IgD-negative memory B cell (primary cell): ENCODE results near the gene MAGI2. TPM values are rescaled to one million over a fixed set of nuclear protein-coding genes. Genes with fewer than 3 reads are reported as not detected.
"Not testable (repeated sequence)": the region's sequence is repeated elsewhere in the genome, so short reads cannot be mapped to it uniquely, and the experiment has no call there.

Experiments used
- H3K27ac Mint-ChIP-seq, 3 donors: one replicate each; pipeline ENCODE4 v1.8.0; 2020 to 2022; ENCODE audit warnings: mild to moderate bottlenecking in 3 of 3, mixed read lengths in 3 of 3, moderate library complexity in 1 of 3
- H3K27me3 Mint-ChIP-seq: one replicate; pipeline ENCODE4 v1.8.0; 2021; ENCODE audit warnings: mixed read lengths
- H3K36me3 Mint-ChIP-seq: one replicate; pipeline ENCODE4 v1.8.0; 2020; ENCODE audit warnings: mild to moderate bottlenecking, mixed read lengths
- H3K4me1 Mint-ChIP-seq, 3 donors: one replicate each; pipeline ENCODE4 v1.8.0; 2020 to 2022; ENCODE audit warnings: mixed read lengths in 3 of 3, mild to moderate bottlenecking in 1 of 3
- H3K4me3 Mint-ChIP-seq, 4 donors: one replicate each; pipeline ENCODE4 v1.8.0; 2020 to 2022; ENCODE audit warnings: mild to moderate bottlenecking in 4 of 4, mixed read lengths in 4 of 4, moderate library complexity in 3 of 4
- H3K9me3 Mint-ChIP-seq, 3 donors: one replicate each; pipeline ENCODE4 v1.8.0; 2020 to 2021; ENCODE audit warnings: mixed read lengths in 3 of 3, mild to moderate bottlenecking in 1 of 3
- polyA plus RNA-seq: library from polyadenylated mRNA; unstranded; fragments of 300-500 nt; fragmentation: Illumina TruSeq; gene quantifications from one replicate; pipeline ENCODE4 v1.2.3, GENCODE V29; 2021

The MAGI2 gene
- polyA plus RNA-seq, 1 donor from 2014 or later: not detected

DNA sequence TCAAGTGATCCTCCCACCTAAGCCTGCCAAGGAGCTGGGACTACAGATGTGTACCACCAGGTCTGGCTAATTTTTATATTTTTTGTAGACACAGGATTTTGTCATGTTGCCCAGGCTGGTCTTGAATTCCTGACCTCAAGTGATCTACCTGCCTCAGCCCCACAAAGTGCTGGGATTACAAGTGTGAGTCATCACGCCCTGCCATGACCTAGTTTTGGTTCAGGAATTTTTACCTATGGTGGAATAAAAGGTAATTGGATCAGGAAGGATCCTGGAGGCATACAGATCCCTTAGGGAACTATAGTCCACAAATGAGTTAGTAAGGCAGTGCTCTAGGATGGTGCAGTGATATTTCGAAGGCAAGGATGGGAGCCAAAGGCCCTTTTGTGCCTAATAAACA lies 937.0 kb downstream of the MAGI2 start:
- no peak overlapping the region for H3K4me3 Mint-ChIP-seq
- peaks cover 0 to 4% (median 0%) of the 10 kb centered on the region in 3 donors for H3K9me3 Mint-ChIP-seq
- no peak overlapping the region for H3K27ac Mint-ChIP-seq
- H3K36me3 Mint-ChIP-seq: no peaks in the 10 kb centered on the region
- H3K4me1 Mint-ChIP-seq: no peaks in the 10 kb centered on the region
- H3K27me3 Mint-ChIP-seq: no peaks in the 10 kb centered on the region

DNA sequence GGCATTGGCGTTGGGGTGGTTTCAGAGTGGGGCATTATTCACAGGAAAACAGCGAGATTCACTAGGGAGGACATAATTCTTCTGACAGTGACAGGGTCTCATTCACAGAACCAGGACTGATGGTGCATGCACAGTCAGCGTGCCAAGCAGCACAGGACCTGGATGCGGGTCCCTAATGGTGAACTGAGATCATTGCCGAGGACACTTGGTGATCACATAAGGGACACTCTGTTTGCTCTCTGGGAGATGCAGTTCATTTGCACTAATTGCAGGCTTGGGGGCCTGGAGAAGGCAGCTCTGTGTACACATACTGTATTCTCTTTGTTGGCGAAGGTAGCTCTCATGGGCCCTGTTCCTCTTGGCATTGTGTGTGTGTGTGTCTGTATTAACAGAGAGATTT lies 938.8 kb downstream of the MAGI2 start:
- Mint-ChIP-seq H3K4me1 (no peaks in the 10 kb centered on the region), H3K27me3 (no peaks in the 10 kb centered on the region), H3K27ac (no peak overlapping the region), H3K36me3 (no peaks in the 10 kb centered on the region), H3K4me3 (no peak overlapping the region), H3K9me3 (peaks cover 0 to 4% (median 0%) of the 10 kb centered on the region in 3 donors)

- H3K27ac Mint-ChIP-seq: no peak overlapping the region
- H3K4me1 Mint-ChIP-seq: no peaks in the 10 kb centered on the region
- no peaks in the 10 kb centered on the region for H3K36me3 Mint-ChIP-seq
- H3K4me3 Mint-ChIP-seq: no peak overlapping the region
- no peaks in the 10 kb centered on the region for H3K27me3 Mint-ChIP-seq
- H3K9me3 Mint-ChIP-seq: peaks cover 0 to 4% (median 0%) of the 10 kb centered on the region in 3 donors
These were observed 942.8 kb downstream of the MAGI2 start for GRCh38 chr7:78510580-78511188.

DNA sequence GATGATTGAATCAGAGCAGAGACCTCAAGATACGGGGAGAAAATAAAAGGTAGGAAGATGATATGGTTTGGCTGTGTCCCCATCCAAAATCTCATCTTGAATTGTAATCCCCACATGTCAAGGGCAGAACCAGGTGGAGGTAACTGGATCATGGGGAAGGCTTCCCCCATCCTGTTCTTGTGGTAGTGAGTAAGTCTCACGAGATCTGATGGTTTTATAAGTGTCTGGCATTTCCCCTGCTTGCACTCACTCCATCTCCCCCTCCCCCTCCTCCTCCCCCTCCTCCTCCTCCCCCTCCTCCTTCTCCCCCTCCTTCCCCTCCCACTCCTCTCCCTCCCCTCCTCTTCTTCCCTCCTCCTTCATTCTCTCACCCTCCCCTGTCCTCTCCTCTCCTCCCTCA lies 950.2 kb downstream of the MAGI2 start:
- not testable (repeated sequence) for H3K27me3 Mint-ChIP-seq, H3K4me3 Mint-ChIP-seq, H3K9me3 Mint-ChIP-seq, H3K4me1 Mint-ChIP-seq, H3K36me3 Mint-ChIP-seq, H3K27ac Mint-ChIP-seq

DNA sequence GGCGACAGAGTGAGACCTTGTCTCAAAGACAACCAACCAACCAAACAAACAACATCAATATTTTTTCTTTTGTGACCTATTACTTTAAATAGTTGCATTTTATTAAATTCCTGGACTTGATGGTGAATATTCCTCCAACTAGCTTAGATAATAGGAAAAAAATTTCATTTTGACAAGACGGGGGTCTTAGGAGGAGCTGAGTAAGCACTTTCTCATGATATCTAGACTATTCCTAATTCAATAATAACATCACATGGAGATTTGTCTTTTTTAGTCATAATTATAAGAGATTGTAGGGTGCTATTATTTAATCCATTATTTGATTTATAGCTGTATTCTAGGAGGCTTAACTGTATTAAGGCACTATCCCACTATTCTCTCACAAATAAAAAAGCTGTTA lies 952.4 kb downstream of the MAGI2 start:
- H3K27me3 Mint-ChIP-seq: no peaks in the 10 kb centered on the region
- no peaks in the 10 kb centered on the region for H3K36me3 Mint-ChIP-seq
- H3K4me3 Mint-ChIP-seq: no peak overlapping the region
- H3K27ac Mint-ChIP-seq: no peak overlapping the region
- peaks cover 0 to 4% (median 0%) of the 10 kb centered on the region in 3 donors for H3K9me3 Mint-ChIP-seq
- no peaks in the 10 kb centered on the region for H3K4me1 Mint-ChIP-seq

DNA sequence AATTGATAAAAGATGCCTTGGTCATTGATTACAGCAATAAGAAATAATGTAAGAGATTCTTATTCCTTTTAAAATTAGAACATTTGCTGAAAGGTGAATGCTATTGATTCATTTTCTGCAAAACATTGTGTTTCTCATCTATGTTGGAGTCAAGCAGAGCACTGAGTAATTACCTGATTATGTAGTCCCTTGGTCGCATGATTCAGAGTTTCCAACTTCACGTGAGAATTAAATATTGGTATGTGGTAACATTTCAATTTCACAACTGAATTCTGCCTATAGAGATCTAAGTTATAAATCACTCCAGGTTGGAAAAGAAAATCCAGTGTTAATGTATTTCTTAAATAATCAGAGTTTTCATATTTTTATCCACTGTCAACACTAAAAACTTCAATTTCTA lies 953.5 kb downstream of the MAGI2 start:
- H3K36me3 Mint-ChIP-seq: no peaks in the 10 kb centered on the region
- H3K27ac Mint-ChIP-seq: no peak overlapping the region
- H3K4me3 Mint-ChIP-seq: no peak overlapping the region
- no peaks in the 10 kb centered on the region for H3K27me3 Mint-ChIP-seq
- peaks cover 0 to 3% (median 0%) of the 10 kb centered on the region in 3 donors for H3K9me3 Mint-ChIP-seq
- H3K4me1 Mint-ChIP-seq: no peaks in the 10 kb centered on the region

DNA sequence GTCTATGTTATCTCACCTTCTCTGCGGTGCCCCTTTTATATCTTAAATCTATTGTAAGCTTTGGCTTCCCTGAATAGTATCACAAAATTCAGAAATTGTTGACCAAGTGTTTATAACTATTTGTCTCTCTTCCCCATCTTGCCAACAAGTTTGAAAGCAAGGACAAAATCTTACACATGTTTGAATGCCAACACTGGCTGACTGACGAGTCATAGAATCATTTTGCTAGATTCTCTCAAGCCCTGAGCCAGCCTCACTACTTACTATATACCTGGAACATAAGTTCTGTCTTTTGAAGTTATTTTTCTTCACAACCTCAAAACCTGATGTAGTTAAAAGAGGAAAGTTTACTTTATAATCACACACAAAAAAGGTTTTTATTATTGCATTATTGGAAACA lies 954.2 kb downstream of the MAGI2 start:
- H3K36me3 Mint-ChIP-seq: no peaks in the 10 kb centered on the region
- no peaks in the 10 kb centered on the region for H3K27me3 Mint-ChIP-seq
- H3K4me3 Mint-ChIP-seq: no peak overlapping the region
- peaks cover 0 to 3% (median 0%) of the 10 kb centered on the region in 3 donors for H3K9me3 Mint-ChIP-seq
- no peaks in the 10 kb centered on the region for H3K4me1 Mint-ChIP-seq
- H3K27ac Mint-ChIP-seq: no peak overlapping the region

- Mint-ChIP-seq H3K4me1 (no peaks in the 10 kb centered on the region), H3K27me3 (no peaks in the 10 kb centered on the region), H3K9me3 (peaks cover 0 to 3% (median 0%) of the 10 kb centered on the region in 3 donors), H3K4me3 (no peak overlapping the region), H3K27ac (no peak overlapping the region), H3K36me3 (no peaks in the 10 kb centered on the region)
These were observed 955.6 kb downstream of the MAGI2 start for GRCh38 chr7:78497728-78498427.

- H3K4me3 Mint-ChIP-seq: no peak overlapping the region
- no peak overlapping the region for H3K27ac Mint-ChIP-seq
- no peaks in the 10 kb centered on the region for H3K36me3 Mint-ChIP-seq
- peaks cover 0 to 3% (median 0%) of the 10 kb centered on the region in 3 donors for H3K9me3 Mint-ChIP-seq
- no peaks in the 10 kb centered on the region for H3K4me1 Mint-ChIP-seq
- H3K27me3 Mint-ChIP-seq: no peaks in the 10 kb centered on the region
These were observed 957.3 kb downstream of the MAGI2 start for GRCh38 chr7:78496096-78496630.

DNA sequence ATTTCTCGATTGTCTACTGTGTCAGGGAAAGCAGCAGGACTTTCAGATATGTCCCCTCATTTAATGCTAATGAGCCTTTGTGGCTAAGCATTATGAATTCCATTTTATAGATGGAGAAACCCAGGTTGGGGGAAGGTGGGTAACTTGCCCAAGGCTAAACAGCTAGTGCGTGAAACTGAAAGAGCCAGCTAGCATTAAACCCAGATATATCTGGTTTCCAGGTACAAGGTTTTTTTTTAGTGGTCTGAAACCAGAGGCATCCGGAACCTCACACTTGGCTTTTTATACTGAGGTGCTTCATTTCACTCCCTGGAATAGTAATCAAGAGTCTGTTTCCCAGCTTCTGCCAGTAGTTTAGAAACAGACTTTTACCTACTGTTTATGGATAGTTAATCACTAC lies 960.1 kb downstream of the MAGI2 start:
- Mint-ChIP-seq H3K4me1 (peaks cover 0 to 3% (median 0%) of the 10 kb centered on the region in 3 donors), H3K27me3 (no peaks in the 10 kb centered on the region), H3K27ac (no peak overlapping the region), H3K9me3 (peaks cover 0 to 2% (median 0%) of the 10 kb centered on the region in 3 donors), H3K36me3 (no peaks in the 10 kb centered on the region), H3K4me3 (no peak overlapping the region)

GRCh38 chr7:78492146-78492545 lies 961.3 kb downstream of the MAGI2 start:
- no peak overlapping the region for H3K27ac Mint-ChIP-seq
- H3K4me3 Mint-ChIP-seq: no peak overlapping the region
- H3K4me1 Mint-ChIP-seq: peaks cover 0 to 3% (median 0%) of the 10 kb centered on the region in 3 donors
- no peaks in the 10 kb centered on the region for H3K27me3 Mint-ChIP-seq
- H3K9me3 Mint-ChIP-seq: peaks cover 0 to 2% (median 0%) of the 10 kb centered on the region in 3 donors
- H3K36me3 Mint-ChIP-seq: no peaks in the 10 kb centered on the region

GRCh38 chr7:78490524-78490923 lies 962.9 kb downstream of the MAGI2 start:
- H3K27me3 Mint-ChIP-seq: no peaks in the 10 kb centered on the region
- H3K36me3 Mint-ChIP-seq: no peaks in the 10 kb centered on the region
- no peak overlapping the region for H3K27ac Mint-ChIP-seq
- peaks cover 0 to 3% (median 0%) of the 10 kb centered on the region in 3 donors for H3K4me1 Mint-ChIP-seq
- peaks cover 0 to 2% (median 0%) of the 10 kb centered on the region in 3 donors for H3K9me3 Mint-ChIP-seq
- H3K4me3 Mint-ChIP-seq: no peak overlapping the region

DNA sequence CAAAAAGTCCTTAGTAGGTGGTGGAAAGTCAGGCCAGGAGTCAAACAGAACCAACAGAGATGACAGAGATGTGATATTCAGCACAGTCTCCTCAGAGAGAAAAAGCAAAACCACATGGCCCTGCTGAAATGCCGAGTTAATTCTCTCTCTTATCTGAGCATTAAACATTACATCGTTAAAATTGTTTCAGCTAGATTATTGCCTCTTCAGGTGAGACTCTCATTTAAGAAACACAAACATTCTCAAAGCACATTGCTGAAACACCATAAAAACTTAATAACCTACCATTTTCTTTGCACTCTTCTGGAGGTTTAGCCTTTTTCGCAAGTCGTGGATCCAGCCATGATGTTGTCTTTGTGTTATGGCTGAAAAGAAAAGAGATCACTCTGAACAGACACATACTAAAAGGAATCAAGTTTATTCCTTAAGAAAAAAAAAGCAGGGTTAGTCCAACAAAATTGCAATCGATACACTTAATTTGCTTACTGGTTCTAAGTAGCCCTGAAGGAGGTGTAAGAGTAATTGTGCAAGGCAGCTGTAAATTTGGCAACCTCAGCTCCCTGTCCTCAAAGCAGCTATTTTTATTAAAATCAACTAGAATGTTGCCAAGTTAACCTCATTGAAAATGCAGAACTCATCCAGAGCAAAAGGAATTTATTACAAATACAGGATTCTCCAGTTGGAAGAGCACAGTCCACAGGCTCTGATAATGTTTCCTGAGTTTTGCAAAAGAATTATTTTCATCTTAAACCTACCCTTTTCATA lies 963.8 kb downstream of the MAGI2 start:
- H3K4me3 Mint-ChIP-seq: no peak overlapping the region
- no peaks in the 10 kb centered on the region for H3K36me3 Mint-ChIP-seq
- H3K9me3 Mint-ChIP-seq: peaks cover 0 to 2% (median 0%) of the 10 kb centered on the region in 3 donors

DNA sequence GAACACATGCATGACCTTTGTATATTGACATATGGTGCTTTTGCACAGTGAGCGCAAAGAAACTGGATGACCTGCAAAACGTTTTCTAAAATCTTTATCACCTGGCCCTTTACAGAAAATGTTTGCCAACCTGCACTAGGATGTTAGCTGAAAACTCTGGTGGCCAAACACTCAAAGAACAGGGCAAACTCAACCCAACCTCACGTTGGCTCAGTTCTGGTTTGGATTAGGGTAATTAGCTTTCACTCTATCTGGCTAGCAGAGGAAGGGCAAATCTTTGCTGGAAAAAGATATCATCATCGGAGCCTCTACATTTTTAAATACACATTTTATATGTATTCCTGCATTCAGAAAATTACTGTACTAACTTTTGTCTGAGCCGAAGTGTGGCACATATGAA lies 966.0 kb downstream of the MAGI2 start:
- Mint-ChIP-seq H3K4me3 (no peak overlapping the region), H3K9me3 (peaks cover 0 to 2% (median 0%) of the 10 kb centered on the region in 3 donors), H3K4me1 (peaks cover 0 to 3% (median 0%) of the 10 kb centered on the region in 3 donors), H3K27me3 (no peaks in the 10 kb centered on the region), H3K36me3 (no peaks in the 10 kb centered on the region), H3K27ac (no peak overlapping the region)

More for the DNA sequence above, 963.8 kb downstream of the MAGI2 start:
- Mint-ChIP-seq H3K27ac (no peak overlapping the region), H3K4me1 (peaks cover 0 to 3% (median 0%) of the 10 kb centered on the region in 3 donors), H3K27me3 (no peaks in the 10 kb centered on the region)

DNA sequence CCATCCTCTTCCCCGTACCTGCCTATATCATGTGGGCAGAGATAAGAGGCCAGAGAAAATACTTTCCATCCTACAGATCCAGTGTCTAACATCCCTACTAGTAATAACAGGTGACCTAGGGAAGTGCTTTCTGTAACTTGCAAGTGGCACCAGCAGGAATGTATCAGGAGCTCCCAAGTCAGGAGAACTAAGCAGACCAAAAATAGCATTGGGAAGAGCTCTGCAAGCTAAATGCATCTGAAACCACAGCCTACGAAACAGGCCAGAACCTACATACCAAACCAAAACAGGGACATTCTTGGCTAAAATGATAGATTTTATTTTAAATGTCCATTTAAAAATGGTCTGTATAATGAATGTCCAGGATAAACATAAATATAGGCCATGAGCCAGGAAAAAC lies 974.1 kb downstream of the MAGI2 start:
- Mint-ChIP-seq H3K9me3 (peaks cover 0 to 2% (median 0%) of the 10 kb centered on the region in 3 donors), H3K36me3 (peaks cover 2% of the 10 kb centered on the region), H3K4me1 (no peaks in the 10 kb centered on the region), H3K4me3 (no peak overlapping the region), H3K27ac (no peak overlapping the region), H3K27me3 (peaks cover 2% of the 10 kb centered on the region)
